GM19463 (cell line): Measurements from ENCODE around the gene MOG.
"Not testable (repeated sequence)": the region's sequence is repeated elsewhere in the genome, so short reads cannot be mapped to it uniquely, and the experiment has no call there.

Experiments
- ATAC-seq: cut with Tn5 transposase; IDR thresholded peaks from one replicate; pipeline ENCODE4 v1.9.1; 2021; ENCODE audit warnings: mild to moderate bottlenecking, moderate library complexity; ENCODE audit not compliant: unreplicated experiment

Gene MOG

GRCh38 chr6:29637247-29637646 is 19.6 kb upstream of the MOG start:
- ATAC-seq = no peak

DNA sequence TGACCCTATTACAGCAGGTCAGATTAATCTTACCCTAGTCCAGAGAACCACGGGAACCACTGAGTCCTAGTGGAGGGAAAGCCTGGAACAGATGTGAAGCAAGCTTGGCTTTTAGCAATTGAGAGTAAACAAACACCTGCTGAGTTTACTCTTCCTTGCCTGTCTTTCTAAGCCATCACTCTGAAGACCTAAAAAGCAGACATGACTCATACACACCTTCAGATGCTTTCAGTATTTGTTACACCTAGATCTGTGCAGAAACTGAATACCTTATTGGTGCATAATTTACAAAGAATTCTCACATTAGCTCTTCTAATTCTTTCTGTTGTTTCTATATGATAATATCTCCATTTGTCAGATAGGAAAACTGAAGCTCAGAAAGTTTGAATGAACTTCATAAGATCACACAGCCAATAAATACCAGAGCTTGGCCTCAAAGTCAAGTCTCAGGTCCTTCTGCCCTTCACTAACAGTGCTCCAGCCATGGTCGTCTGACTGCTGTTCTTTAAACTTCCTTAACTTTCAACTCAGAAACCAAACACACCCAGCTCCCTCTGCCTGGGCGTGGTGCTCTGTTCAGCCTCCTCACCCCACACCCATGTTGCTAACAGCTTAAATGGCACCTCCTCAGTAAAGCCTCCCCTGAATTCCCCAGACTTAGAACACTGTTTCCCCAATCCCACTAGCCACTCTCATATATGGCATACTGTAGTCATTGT is 15.3 kb upstream of the MOG start:
- no peak for ATAC-seq

- ATAC-seq = no peak
Measured at GRCh38 chr6:29647927-29648642, 8.8 kb upstream of the MOG start.

DNA sequence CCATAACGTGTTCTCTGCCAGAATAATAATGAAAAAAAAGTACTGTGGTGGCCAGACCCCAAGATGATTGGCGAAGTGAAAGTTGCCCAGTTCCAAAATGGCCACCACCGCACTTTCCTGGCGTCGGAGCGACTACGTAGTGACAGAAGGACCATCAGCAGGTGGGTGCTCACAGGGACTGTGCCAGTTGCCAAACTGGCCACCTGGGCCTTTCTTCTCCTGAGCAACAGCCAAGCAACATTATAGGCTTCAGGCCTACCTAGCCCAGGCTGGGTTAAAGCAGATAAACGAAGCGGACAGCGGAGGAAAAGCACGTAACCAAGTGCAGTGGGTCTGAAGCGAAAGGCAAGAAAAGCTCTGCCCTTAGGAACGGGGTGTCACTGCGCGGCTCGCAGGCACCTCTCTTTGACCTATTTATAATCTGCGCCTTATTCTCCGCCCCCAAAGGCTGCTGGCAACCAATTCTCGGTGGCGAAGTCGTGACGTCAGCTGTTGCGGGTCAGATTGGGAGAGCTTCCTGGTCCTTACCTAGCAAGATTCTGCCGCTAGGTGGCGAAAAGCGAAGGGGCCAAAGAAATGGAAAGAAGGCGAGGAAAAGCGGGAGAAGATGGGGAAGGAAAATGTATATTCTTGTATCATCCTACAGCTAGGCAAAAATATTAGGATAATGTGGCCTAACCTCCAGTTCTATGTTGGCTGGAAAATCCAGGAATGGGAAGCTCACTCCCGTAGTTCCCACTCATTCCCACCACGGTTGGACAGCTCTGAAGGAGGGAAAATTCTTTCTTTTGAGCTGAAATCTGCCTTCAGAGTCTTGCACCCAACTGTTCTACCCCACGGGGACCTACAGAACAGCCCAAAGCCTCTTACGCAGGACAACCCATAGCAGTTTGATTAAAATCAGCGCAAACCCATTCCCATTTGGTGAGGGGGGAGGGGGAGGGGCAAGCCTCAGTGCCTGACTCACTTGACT is 6.9 kb upstream of the MOG start:
- ATAC-seq = peak; percentile 91

GRCh38 chr6:29651413-29652197 is 5.3 kb upstream of the MOG start:
- no peak for ATAC-seq

- ATAC-seq = no peak
Measured at GRCh38 chr6:29652198-29652584, 4.7 kb upstream of the MOG start.

DNA sequence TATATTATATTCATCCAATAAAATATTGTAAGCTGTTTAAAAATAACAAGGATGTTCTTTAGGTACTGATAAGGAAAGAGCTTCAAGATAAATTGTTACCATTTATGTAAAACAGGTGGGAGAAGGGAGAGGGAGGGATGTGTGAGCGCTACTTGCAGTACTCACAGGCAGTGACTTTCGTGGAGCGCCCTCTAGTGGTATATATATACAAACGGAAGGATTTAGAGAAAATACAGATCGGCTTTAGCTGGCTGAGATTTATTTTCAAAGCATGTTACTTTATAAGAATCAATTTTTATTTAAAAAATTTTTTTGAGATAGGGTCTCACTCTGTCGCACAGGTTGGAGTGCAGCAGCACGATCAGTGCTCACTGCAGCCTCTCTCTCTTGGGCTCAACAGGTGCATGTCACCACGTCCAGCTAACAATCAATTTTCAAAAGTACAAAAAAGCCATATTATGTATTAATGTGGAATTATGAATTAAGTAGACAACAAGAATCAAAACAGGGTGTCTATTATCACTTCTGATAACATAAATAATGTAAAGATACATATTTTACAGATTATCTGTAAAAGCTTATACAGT is 3.3 kb upstream of the MOG start:
- no peak for ATAC-seq

GRCh38 chr6:29655658-29656057 is 1.2 kb upstream of the MOG start:
- ATAC-seq = no peak

GRCh38 chr6:29656157-29656556 is 735 bp upstream of the MOG start:
- ATAC-seq = no peak

- ATAC-seq = no peak
Measured at GRCh38 chr6:29661071-29661470, 4.2 kb downstream of the MOG start.

- not testable (repeated sequence) for ATAC-seq
Measured at GRCh38 chr6:29661502-29662141, 4.7 kb downstream of the MOG start.

- no peak for ATAC-seq
Measured at GRCh38 chr6:29663300-29664042, 6.6 kb downstream of the MOG start.

GRCh38 chr6:29665942-29666825 is 9.3 kb downstream of the MOG start:
- ATAC-seq = no peak

- no peak for ATAC-seq
Measured at GRCh38 chr6:29666826-29667130, 9.9 kb downstream of the MOG start.

- no peak for ATAC-seq
Measured at GRCh38 chr6:29667158-29667557, 10.3 kb downstream of the MOG start.

- ATAC-seq = no peak
Measured at GRCh38 chr6:29671026-29671425, 14.1 kb downstream of the MOG start.

DNA sequence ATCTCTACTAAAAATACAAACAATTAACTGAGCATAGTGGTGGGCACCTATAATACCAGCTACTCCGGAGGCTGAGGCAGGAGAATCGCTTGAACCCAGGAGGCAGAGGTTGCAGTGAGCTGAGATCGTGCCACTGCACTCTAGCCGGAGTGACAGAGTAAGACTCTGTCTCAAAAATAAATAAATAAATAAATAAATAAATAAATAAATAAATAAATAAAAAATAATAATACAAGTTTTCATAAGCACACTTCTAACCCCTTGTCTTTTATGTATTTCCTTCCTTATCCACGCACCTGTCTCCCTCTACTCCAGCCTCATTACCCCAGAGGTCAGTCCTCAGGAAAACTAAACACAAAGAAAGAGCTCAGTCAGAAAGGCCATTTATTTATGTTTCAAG is 15.2 kb downstream of the MOG start:
- not testable (repeated sequence) for ATAC-seq

DNA sequence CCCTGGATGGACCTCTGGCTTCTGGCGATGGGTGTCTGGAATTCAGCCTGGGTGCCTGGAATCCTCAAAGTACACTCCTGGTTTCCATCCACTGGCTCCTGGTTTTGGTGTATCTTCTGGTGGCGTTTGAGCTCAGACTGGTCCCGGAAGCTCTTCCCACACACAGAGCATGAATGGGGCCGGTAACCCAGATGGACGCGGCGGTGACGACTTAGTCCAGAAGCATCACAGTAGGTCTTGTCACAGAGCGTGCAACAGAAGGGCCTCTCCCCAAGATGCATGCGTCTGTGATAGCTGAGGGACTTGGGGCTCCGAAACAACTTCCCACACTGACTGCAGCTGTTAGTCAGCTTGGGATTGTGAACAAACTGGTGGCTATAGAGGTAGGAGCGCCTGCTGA is 16.3 kb downstream of the MOG start:
- no peak for ATAC-seq
